ENCODE data around the gene CDH7. TPM values are rescaled to one million over a fixed set of nuclear protein-coding genes. Genes with fewer than 3 reads are reported as not detected.

Gene CDH7
- total and polyA plus RNA-seq, 7 experiments from 2014 or later = not detected

DNA sequence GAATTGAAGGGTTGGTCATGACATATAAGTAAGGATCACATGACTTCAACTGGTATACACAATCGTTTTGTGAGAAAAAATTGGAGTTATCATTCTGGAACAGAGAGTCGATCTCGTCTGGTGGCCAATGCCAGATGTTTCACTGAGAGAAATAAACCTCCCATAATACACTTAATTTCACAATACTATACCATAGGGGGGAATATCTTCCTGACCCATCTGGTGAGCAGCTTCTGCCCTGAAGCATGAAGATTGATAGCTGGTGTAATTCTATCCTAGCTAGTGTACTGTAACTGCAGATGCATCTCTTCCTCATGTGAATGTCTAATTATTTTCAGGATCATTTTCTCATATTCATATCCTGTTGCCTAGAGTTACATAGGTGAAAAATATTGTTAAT is 15.7 kb upstream of the CDH7 start:
- CTCF ChIA-PET = no interaction called here
- ATAC-seq (no peak), DNase-seq (no peak)
- POLR2A ChIA-PET = no interaction called here
- H3K4me1 ChIP-seq (ENCODE audit: control insufficient read depth in 2 of 2, insufficient read depth in 2 of 2, low read length in 2 of 2) = no peaks in the 10 kb centered on the region
- Mint-ChIP-seq H3K36me3 (no peaks in the 10 kb centered on the region), H3K4me3 (no peak overlapping the region), H3K9me3 (peaks cover 0 to 13% (median 0%) of the 10 kb centered on the region in 11 donors), H3K27ac (no peak overlapping the region), H3K4me1 (no peaks in the 10 kb centered on the region), H3K27me3 (no peaks in the 10 kb centered on the region)
- H3K36me3 ChIP-seq (ENCODE audit: control insufficient read depth in 2 of 3, insufficient read depth in 3 of 3, low read length in 3 of 3) = no peaks in the 10 kb centered on the region
- H3K27me3 ChIP-seq (ENCODE audit: control insufficient read depth in 2 of 2, insufficient read depth in 2 of 2, low read length in 2 of 2) = no peaks in the 10 kb centered on the region
- no peak overlapping the region for H3K27ac ChIP-seq (ENCODE audit: low read depth, low read length)
- no peak overlapping the region for H3K4me3 ChIP-seq (ENCODE audit: low read length)
- H3K9me3 ChIP-seq (ENCODE audit: control insufficient read depth in 2 of 3, low read length in 3 of 3) = no peaks in the 10 kb centered on the region
- intact Hi-C loops (cut with micrococcal nuclease) = no loop called here

DNA sequence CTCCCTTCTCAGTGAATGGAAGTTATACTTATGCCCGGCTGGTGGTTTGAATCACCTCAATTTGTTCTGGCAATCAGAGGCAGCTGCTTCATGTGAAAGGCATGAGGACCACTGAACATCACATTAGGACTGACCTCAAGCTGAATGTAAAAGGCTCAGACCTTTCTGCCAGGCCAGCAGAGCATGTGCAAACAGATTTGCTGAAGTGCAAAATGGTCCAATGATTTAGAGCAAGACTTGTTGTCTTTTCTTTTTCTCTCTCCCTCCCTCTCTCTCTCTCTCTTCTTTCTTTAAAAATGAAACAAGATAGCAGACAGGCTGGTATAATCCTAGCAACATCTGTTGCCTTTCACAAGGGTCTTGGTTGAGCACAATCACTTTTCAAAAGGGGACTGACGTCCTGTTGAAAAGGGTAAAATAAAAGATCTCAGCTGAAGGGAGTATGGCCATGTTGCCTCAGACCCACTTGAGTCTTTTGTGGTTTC is 13.3 kb upstream of the CDH7 start:
- Mint-ChIP-seq H3K4me1 (no peaks in the 10 kb centered on the region), H3K27me3 (no peaks in the 10 kb centered on the region), H3K9me3 (peaks cover 0 to 13% (median 1%) of the 10 kb centered on the region in 11 donors), H3K4me3 (no peak overlapping the region), H3K36me3 (no peaks in the 10 kb centered on the region), H3K27ac (no peak overlapping the region)
- Histone ChIP-seq H3K4me1 (ENCODE audit: control insufficient read depth in 2 of 2, insufficient read depth in 2 of 2, low read length in 2 of 2) (no peaks in the 10 kb centered on the region), H3K27me3 (ENCODE audit: control insufficient read depth in 2 of 2, insufficient read depth in 2 of 2, low read length in 2 of 2) (no peaks in the 10 kb centered on the region), H3K4me3 (ENCODE audit: low read length) (no peak overlapping the region), H3K9me3 (ENCODE audit: control insufficient read depth in 2 of 3, low read length in 3 of 3) (no peaks in the 10 kb centered on the region), H3K27ac (ENCODE audit: low read depth, low read length) (no peak overlapping the region), H3K36me3 (ENCODE audit: control insufficient read depth in 2 of 3, insufficient read depth in 3 of 3, low read length in 3 of 3) (no peaks in the 10 kb centered on the region)
- intact Hi-C loops (cut with micrococcal nuclease) = no loop called here
- ChIA-PET CTCF (no interaction called here), POLR2A (no interaction called here)
- no peak for DNase-seq
- no peak for ATAC-seq

DNA sequence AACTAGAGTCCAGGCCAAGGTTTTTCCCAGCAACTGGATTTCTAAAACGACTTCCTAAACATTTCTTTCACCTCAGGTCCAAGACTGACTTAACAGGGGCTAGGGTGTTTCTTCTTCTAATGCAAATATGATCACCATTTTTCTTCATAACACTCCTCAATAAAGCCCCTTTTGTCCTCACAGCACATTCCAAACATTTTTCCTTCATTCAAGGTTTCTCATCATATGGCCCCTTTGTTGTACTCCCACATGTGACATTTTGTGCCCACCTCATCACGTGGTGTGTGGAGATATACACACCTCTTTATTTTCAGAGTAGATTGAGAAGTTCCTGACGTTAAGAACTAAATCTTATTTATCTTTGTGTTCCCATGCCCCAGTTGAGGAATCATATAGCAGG is 3.9 kb upstream of the CDH7 start:
- Mint-ChIP-seq H3K27ac (no peak overlapping the region), H3K9me3 (peaks cover 0 to 18% (median 4%) of the 10 kb centered on the region in 11 donors), H3K36me3 (peaks cover 0 to 4% (median 0%) of the 10 kb centered on the region in 5 donors), H3K4me3 (no peak overlapping the region), H3K4me1 (peaks cover 0 to 7% (median 0%) of the 10 kb centered on the region in 7 donors), H3K27me3 (peaks cover 13 to 28% (median 17%) of the 10 kb centered on the region in 5 donors)
- Histone ChIP-seq H3K4me3 (ENCODE audit: low read length) (no peak overlapping the region), H3K27me3 (ENCODE audit: control insufficient read depth in 2 of 2, insufficient read depth in 2 of 2, low read length in 2 of 2) (no peaks in the 10 kb centered on the region), H3K36me3 (ENCODE audit: control insufficient read depth in 2 of 3, insufficient read depth in 3 of 3, low read length in 3 of 3) (no peaks in the 10 kb centered on the region), H3K27ac (ENCODE audit: low read depth, low read length) (no peak overlapping the region), H3K9me3 (ENCODE audit: control insufficient read depth in 2 of 3, low read length in 3 of 3) (no peaks in the 10 kb centered on the region), H3K4me1 (ENCODE audit: control insufficient read depth in 2 of 2, insufficient read depth in 2 of 2, low read length in 2 of 2) (no peaks in the 10 kb centered on the region)
- DNase-seq (no peak), ATAC-seq (no peak)
- CTCF ChIA-PET = no interaction called here
- POLR2A ChIA-PET = no interaction called here
- intact Hi-C loops (cut with micrococcal nuclease) = no loop called here

DNA sequence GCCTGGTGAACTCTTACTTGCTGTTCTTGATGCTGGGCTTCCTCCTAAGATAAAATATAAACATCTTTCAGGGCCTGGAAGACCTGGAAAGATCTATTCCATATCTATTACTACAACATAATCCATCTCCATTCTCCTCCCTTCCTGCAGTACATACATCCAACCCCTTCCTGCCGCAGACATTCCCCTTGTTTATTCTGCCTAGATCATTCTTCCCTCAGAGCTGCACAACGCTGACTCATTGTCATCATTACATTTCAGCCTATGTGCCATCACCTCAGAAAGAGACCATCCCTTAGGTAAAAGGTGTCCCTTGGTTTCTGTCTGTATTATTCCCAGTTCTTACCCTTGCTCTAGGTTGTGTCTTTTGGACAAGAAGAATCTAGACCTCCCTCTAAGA is 2.5 kb upstream of the CDH7 start:
- ChIA-PET CTCF (no interaction called here), POLR2A (no interaction called here)
- Mint-ChIP-seq H3K27me3 (peaks cover 13 to 35% (median 24%) of the 10 kb centered on the region in 5 donors), H3K9me3 (peaks cover 0 to 18% (median 7%) of the 10 kb centered on the region in 11 donors), H3K4me3 (no peak overlapping the region), H3K4me1 (peaks cover 0 to 7% (median 0%) of the 10 kb centered on the region in 7 donors), H3K27ac (no peak overlapping the region), H3K36me3 (peaks cover 0 to 4% (median 0%) of the 10 kb centered on the region in 5 donors)
- no peak overlapping the region for H3K4me3 ChIP-seq (ENCODE audit: low read length)
- H3K27ac ChIP-seq (ENCODE audit: low read depth, low read length) = no peak overlapping the region
- no peaks in the 10 kb centered on the region for H3K9me3 ChIP-seq (ENCODE audit: control insufficient read depth in 2 of 3, low read length in 3 of 3)
- intact Hi-C loops (cut with micrococcal nuclease) = no loop called here
- H3K4me1 ChIP-seq (ENCODE audit: control insufficient read depth in 2 of 2, insufficient read depth in 2 of 2, low read length in 2 of 2) = no peaks in the 10 kb centered on the region
- H3K36me3 ChIP-seq (ENCODE audit: control insufficient read depth in 2 of 3, insufficient read depth in 3 of 3, low read length in 3 of 3) = no peaks in the 10 kb centered on the region
- no peak for ATAC-seq
- no peaks in the 10 kb centered on the region for H3K27me3 ChIP-seq (ENCODE audit: control insufficient read depth in 2 of 2, insufficient read depth in 2 of 2, low read length in 2 of 2)
- no peak for DNase-seq

DNA sequence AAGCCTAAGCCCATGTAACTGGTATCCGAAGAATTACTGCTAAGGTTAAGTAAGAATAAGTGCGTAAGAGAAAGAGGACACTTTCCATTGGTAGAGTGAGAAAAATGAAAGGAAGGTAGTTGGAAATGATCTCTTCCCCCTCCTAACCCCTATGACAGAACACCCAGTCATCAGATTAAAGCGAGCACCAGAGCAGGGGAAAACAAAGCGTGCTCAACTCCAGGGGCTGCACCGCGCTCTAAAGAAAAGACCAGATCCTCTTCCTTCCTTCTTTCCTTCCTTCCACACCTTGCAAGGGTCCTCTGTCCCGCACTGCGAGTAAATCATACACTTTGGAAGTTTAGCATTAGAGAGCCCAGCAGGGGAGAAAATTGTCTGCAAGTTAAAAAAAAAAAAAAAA is 971 bp upstream of the CDH7 start:
- intact Hi-C loops (cut with micrococcal nuclease) = no loop called here
- H3K27ac ChIP-seq (ENCODE audit: low read depth, low read length) = no peak overlapping the region
- Mint-ChIP-seq H3K27ac (no peak overlapping the region), H3K4me1 (peaks cover 0 to 7% (median 0%) of the 10 kb centered on the region in 7 donors), H3K4me3 (no peak overlapping the region), H3K36me3 (peaks cover 0 to 4% (median 0%) of the 10 kb centered on the region in 5 donors), H3K9me3 (peaks cover 0 to 18% (median 6%) of the 10 kb centered on the region in 11 donors), H3K27me3 (peaks cover 13 to 35% (median 25%) of the 10 kb centered on the region in 5 donors)
- H3K36me3 ChIP-seq (ENCODE audit: control insufficient read depth in 2 of 3, insufficient read depth in 3 of 3, low read length in 3 of 3) = no peaks in the 10 kb centered on the region
- DNase-seq (no peak), ATAC-seq (no peak)
- ChIA-PET POLR2A (no interaction called here), CTCF (no interaction called here)
- H3K9me3 ChIP-seq (ENCODE audit: control insufficient read depth in 2 of 3, low read length in 3 of 3) = no peaks in the 10 kb centered on the region
- H3K4me3 ChIP-seq (ENCODE audit: low read length) = no peak overlapping the region
- H3K4me1 ChIP-seq (ENCODE audit: control insufficient read depth in 2 of 2, insufficient read depth in 2 of 2, low read length in 2 of 2) = no peaks in the 10 kb centered on the region
- H3K27me3 ChIP-seq (ENCODE audit: control insufficient read depth in 2 of 2, insufficient read depth in 2 of 2, low read length in 2 of 2) = no peaks in the 10 kb centered on the region

DNA sequence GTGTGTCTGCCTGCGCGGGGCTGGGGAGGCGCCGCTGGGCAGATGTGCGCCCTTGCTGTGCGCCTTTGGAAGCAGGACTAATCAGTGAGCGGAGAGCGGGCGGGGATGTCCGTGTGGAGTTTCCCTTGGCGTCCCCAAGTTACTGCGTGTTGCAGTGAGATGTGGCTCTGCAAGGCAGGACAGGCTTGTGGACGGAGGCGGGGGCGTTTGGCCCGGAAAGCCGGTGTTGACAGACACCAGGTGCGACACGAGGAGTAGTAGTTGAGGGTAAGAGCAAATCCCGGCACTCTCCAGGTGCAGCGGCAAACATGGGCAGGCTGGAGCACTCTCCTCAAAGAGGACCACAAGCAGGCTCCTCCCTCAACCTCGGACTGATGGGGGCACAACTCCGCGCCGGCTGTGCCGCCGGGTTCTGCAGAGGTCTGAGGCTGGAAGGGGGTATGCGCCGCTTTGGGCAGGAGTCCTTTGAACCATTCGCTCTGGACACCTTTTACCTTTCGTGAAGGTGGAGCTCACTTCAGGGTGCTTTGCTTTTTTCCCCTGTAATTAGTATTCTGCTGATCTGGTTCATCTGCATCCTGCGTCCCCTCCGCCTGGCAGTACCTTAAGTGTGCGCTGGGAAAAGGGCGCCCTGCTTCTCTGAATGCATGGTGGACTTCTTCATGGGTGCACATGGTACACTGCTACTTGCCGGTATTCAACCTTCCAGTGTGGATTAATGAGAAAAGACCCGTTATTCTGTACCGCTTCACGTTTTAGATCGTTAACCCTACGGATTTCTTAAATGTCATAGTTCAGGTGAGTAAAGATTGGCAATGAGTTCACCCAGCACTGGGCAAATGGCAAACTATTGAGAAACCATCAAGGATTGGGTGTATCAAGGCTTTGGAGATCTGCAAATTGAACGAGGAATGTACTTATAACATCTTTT is 608 bp downstream of the CDH7 start:
- intact Hi-C loops (cut with micrococcal nuclease) = no loop called here
- Histone ChIP-seq H3K36me3 (ENCODE audit: control insufficient read depth in 2 of 3, insufficient read depth in 3 of 3, low read length in 3 of 3) (no peaks in the 10 kb centered on the region), H3K9me3 (ENCODE audit: control insufficient read depth in 2 of 3, low read length in 3 of 3) (no peaks in the 10 kb centered on the region), H3K27ac (ENCODE audit: low read depth, low read length) (no peak overlapping the region), H3K4me3 (ENCODE audit: low read length) (no peak overlapping the region), H3K4me1 (ENCODE audit: control insufficient read depth in 2 of 2, insufficient read depth in 2 of 2, low read length in 2 of 2) (no peaks in the 10 kb centered on the region), H3K27me3 (ENCODE audit: control insufficient read depth in 2 of 2, insufficient read depth in 2 of 2, low read length in 2 of 2) (no peaks in the 10 kb centered on the region)
- Mint-ChIP-seq H3K4me1 (peaks cover 0 to 7% (median 0%) of the 10 kb centered on the region in 7 donors), H3K4me3 (no peak overlapping the region), H3K36me3 (peaks cover 0 to 4% (median 0%) of the 10 kb centered on the region in 5 donors), H3K9me3 (peaks cover 0 to 18% (median 4%) of the 10 kb centered on the region in 11 donors), H3K27ac (no peak overlapping the region), H3K27me3 (peaks cover 13 to 35% (median 25%) of the 10 kb centered on the region in 5 donors)
- ChIA-PET CTCF (no interaction called here), POLR2A (no interaction called here)
- ATAC-seq (no peak), DNase-seq (no peak)

All from naive thymus-derived CD4-positive, alpha-beta T cell (primary cell).